DOHH2 (cell line): ENCODE measurements around the gene FOXB1.

Experiments
- H3F3A ChIP-seq: fragments of 200-600 bp; sonication (generic), shearing (Covaris generic); 2 replicates; pipeline ENCODE4 v1.6.0; 2016; ENCODE audit warnings: antibody characterized with exemption, mild to moderate bottlenecking; ENCODE audit not compliant: control insufficient read depth, insufficient read depth
- H3K27ac ChIP-seq: fragments of 200-600 bp; sonication (generic); 2 replicates; pipeline ENCODE4 v1.5.1; 2014; ENCODE audit warnings: low read depth, mild to moderate bottlenecking, low read length, moderate library complexity
- H3K27me3 ChIP-seq: fragments of 200-600 bp; sonication (generic); 2 replicates; pipeline ENCODE4 v1.6.1; 2014; ENCODE audit warnings: mild to moderate bottlenecking, low read length, mixed read lengths; ENCODE audit not compliant: control insufficient read depth
- H3K36me3 ChIP-seq: fragments of 200-600 bp; sonication (generic); 2 replicates; pipeline ENCODE4 v1.6.1; 2014; ENCODE audit warnings: mild to moderate bottlenecking, low read length, moderate library complexity, mixed read lengths; ENCODE audit not compliant: control insufficient read depth
- H3K4me1 ChIP-seq: fragments of 200-600 bp; sonication (generic); 2 replicates; pipeline ENCODE4 v1.6.1; 2014; ENCODE audit warnings: mild to moderate bottlenecking, low read length, mixed read lengths; ENCODE audit not compliant: control insufficient read depth
- H3K4me2 ChIP-seq: fragments of 200-600 bp; sonication (generic); 2 replicates; pipeline ENCODE4 v1.6.0; 2014; ENCODE audit warnings: mild to moderate bottlenecking, low read length, moderate library complexity
- H3K4me3 ChIP-seq: fragments of 200-600 bp; sonication (generic); 2 replicates; pipeline ENCODE4 v1.5.1; 2014; ENCODE audit warnings: mild to moderate bottlenecking, low read length, mixed read lengths
- H3K79me2 ChIP-seq: fragments of 200-600 bp; sonication (generic); 2 replicates; pipeline ENCODE4 v1.6.1; 2014; ENCODE audit warnings: mild to moderate bottlenecking, low read length, mixed read lengths; ENCODE audit not compliant: control insufficient read depth
- H3K9me2 ChIP-seq: fragments of 200-600 bp; sonication (generic); replicated peaks from 2 replicates; pipeline ENCODE4 v1.6.1; 2014; ENCODE audit warnings: mild to moderate bottlenecking, low read length, mixed read lengths; ENCODE audit not compliant: control insufficient read depth
- H3K9me3 ChIP-seq: fragments of 200-600 bp; sonication (generic); 2 replicates; pipeline ENCODE4 v1.6.1; 2014; ENCODE audit warnings: antibody characterized with exemption, low read length, mixed read lengths; ENCODE audit not compliant: control insufficient read depth, insufficient read depth
- H4K20me1 ChIP-seq: fragments of 200-600 bp; sonication (generic); 2 replicates; pipeline ENCODE4 v1.6.0; 2014; ENCODE audit warnings: low read depth, mild to moderate bottlenecking, antibody characterized with exemption, low read length, moderate library complexity; ENCODE audit not compliant: control insufficient read depth, insufficient read depth
- EZH2phosphoT487 ChIP-seq: fragments of 200-600 bp; sonication (generic); IDR thresholded peaks from 2 replicates; pipeline ENCODE4 v1.6.1; 2017; ENCODE audit warnings: borderline replicate concordance, mild to moderate bottlenecking, antibody characterized with exemption, low read length, moderate library complexity, mixed read lengths
- TF ChIP-seq, protein P1 (sequence below): fragments of 200-600 bp; sonication (generic); IDR thresholded peaks from one replicate; pipeline ENCODE4 v1.5.1; 2014; ENCODE audit warnings: antibody characterized with exemption, mild to moderate bottlenecking, low read depth, low read length; ENCODE audit not compliant: poor library complexity, severe bottlenecking

The FOXB1 gene

DNA sequence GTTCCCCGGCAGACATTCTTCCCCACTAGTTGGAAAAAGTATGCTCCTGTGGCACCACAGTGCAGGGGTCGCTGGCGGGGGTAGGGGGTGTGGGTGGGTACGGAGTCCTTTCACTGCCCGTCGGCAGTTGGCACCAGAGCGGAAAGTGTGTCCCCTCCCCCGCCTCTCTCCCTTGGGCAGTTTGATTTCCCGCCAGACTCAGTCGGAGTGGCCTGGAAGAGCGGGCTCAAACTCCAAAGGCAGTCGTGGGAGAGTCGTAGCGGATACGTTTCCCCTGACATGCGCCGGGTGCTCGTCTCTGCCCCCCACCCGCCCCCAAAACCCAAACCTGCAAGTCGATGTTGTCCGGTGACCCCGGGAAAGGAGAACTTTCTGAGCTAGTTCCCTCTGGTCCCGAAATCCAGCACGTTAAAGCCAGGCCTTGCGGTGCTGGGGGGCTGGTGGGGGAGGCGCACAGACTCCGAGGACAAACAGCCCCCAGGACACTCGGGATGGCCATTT lies 4.4 kb upstream of the FOXB1 start:
- no peak overlapping the region for H3K4me2 ChIP-seq
- no peaks in the 10 kb centered on the region for H3K4me1 ChIP-seq
- no peak overlapping the region for H3K27ac ChIP-seq
- H3K79me2 ChIP-seq, result no peaks in the 10 kb centered on the region
- H3K9me3 ChIP-seq, result no peaks in the 10 kb centered on the region
- no peaks in the 10 kb centered on the region for H3K36me3 ChIP-seq
- no peak overlapping the region for H3K4me3 ChIP-seq
- no peak for TF ChIP-seq EZH2phosphoT487
- TF ChIP-seq, protein P1, sequence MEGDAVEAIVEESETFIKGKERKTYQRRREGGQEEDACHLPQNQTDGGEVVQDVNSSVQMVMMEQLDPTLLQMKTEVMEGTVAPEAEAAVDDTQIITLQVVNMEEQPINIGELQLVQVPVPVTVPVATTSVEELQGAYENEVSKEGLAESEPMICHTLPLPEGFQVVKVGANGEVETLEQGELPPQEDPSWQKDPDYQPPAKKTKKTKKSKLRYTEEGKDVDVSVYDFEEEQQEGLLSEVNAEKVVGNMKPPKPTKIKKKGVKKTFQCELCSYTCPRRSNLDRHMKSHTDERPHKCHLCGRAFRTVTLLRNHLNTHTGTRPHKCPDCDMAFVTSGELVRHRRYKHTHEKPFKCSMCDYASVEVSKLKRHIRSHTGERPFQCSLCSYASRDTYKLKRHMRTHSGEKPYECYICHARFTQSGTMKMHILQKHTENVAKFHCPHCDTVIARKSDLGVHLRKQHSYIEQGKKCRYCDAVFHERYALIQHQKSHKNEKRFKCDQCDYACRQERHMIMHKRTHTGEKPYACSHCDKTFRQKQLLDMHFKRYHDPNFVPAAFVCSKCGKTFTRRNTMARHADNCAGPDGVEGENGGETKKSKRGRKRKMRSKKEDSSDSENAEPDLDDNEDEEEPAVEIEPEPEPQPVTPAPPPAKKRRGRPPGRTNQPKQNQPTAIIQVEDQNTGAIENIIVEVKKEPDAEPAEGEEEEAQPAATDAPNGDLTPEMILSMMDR, result no peak
- H3K27me3 ChIP-seq, result peaks cover 32% of the 10 kb centered on the region
- H4K20me1 ChIP-seq, result no peaks in the 10 kb centered on the region
- H3F3A ChIP-seq, result no peaks in the 10 kb centered on the region
- H3K9me2 ChIP-seq, result no peaks in the 10 kb centered on the region

GRCh38 chr15:60000113-60000823 lies 3.8 kb upstream of the FOXB1 start:
- TF ChIP-seq EZH2phosphoT487, result no peak
- TF ChIP-seq, protein P1, result no peak
- Histone ChIP-seq H3K9me3 (no peaks in the 10 kb centered on the region), H3K36me3 (no peaks in the 10 kb centered on the region), H3K4me3 (no peak overlapping the region), H3K27me3 (peaks cover 31% of the 10 kb centered on the region), H3K27ac (no peak overlapping the region), H3K4me2 (no peak overlapping the region), H3K9me2 (no peaks in the 10 kb centered on the region), H3K4me1 (no peaks in the 10 kb centered on the region), H3K79me2 (no peaks in the 10 kb centered on the region), H3F3A (no peaks in the 10 kb centered on the region), H4K20me1 (no peaks in the 10 kb centered on the region)

DNA sequence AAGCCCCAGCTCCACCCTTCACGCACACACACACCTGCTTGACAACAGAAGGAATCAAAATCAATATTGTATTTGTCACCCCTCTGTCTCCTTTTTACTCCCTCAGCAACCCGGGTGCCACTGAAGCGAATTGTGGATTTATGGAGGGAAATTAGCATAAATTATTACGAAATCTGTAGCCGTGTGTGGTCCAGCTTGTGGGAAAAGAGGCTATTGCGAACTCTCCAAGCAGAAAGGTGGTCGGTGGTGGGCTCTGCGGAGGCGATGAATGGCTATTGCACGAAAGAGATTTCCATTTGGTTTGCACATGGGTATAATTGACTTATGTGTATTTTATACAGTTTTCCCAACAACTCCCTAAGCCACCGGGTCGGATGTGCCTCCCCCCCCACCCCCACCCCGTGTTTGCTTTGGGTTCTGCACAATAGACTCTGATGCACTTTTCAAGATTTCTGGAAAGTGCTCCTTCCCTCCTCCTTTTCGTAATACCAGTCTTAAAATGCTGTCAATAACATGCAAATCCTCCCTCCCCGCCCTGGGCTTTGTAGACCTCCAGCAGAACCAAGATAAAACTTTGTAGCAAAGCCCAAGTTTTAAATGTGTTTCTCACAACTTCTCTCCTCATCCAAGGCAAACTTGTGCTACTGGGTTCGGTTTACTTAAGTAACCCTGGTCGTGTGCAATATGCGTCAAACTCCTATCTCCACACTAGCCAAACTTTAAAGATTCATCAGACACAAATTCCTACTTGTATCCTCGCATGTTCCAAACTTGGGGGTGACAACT lies 3.1 kb upstream of the FOXB1 start:
- Histone ChIP-seq H3K27ac (no peak overlapping the region), H3K9me3 (no peaks in the 10 kb centered on the region), H3F3A (no peaks in the 10 kb centered on the region), H4K20me1 (no peaks in the 10 kb centered on the region), H3K4me3 (no peak overlapping the region), H3K9me2 (no peaks in the 10 kb centered on the region), H3K27me3 (peaks cover 26% of the 10 kb centered on the region), H3K79me2 (no peaks in the 10 kb centered on the region), H3K36me3 (no peaks in the 10 kb centered on the region), H3K4me2 (no peak overlapping the region), H3K4me1 (no peaks in the 10 kb centered on the region)
- TF ChIP-seq, protein P1, result no peak
- TF ChIP-seq EZH2phosphoT487, result no peak
